Measurements from ENCODE around the gene PRKAG2.

Gene PRKAG2

GRCh38 chr7:151869968-151870918 lies 6.7 kb downstream of the PRKAG2 start:
- no peaks in the 10 kb centered on the region for H3K36me3 Mint-ChIP-seq (ENCODE audit: low read depth)
- H3K27ac Mint-ChIP-seq, result no peak overlapping the region
- no peaks in the 10 kb centered on the region for H3K9me3 Mint-ChIP-seq
- no peak for DNase-seq (ENCODE audit: low spot score)
- H3K27me3 Mint-ChIP-seq (ENCODE audit: low read depth), result peaks cover 3% of the 10 kb centered on the region
- peaks cover 4% of the 10 kb centered on the region for H3K4me1 Mint-ChIP-seq (ENCODE audit: low read depth)
- no peak overlapping the region for H3K4me3 Mint-ChIP-seq

- H3K36me3 Mint-ChIP-seq (ENCODE audit: low read depth), result no peaks in the 10 kb centered on the region
- no peak for DNase-seq (ENCODE audit: low spot score)
- no peak overlapping the region for H3K27ac Mint-ChIP-seq
- H3K9me3 Mint-ChIP-seq, result no peaks in the 10 kb centered on the region
- no peaks in the 10 kb centered on the region for H3K27me3 Mint-ChIP-seq (ENCODE audit: low read depth)
- H3K4me1 Mint-ChIP-seq (ENCODE audit: low read depth), result no peaks in the 10 kb centered on the region
- H3K4me3 Mint-ChIP-seq, result no peak overlapping the region
Measured at GRCh38 chr7:151869455-151869854, 7.5 kb downstream of the PRKAG2 start.

DNA sequence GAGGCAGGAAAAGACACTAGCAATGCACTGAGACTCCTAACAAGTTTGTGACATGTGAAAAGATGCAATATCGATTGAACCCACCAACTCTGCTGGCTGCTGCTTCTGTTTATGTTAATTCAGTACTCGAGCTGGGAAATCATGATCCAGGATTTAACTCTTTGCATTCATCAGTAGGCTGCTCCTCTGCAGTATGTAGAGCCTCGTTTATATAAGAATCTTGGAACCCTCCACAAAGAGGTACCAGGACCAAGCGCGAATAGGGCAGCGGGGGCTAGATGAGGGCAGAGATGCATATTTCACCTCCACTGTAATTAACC lies 7.8 kb downstream of the PRKAG2 start:
- no peaks in the 10 kb centered on the region for H3K36me3 Mint-ChIP-seq (ENCODE audit: low read depth)
- H3K9me3 Mint-ChIP-seq, result no peaks in the 10 kb centered on the region
- no peak for DNase-seq (ENCODE audit: low spot score)
- no peak overlapping the region for H3K4me3 Mint-ChIP-seq
- no peak overlapping the region for H3K27ac Mint-ChIP-seq
- no peaks in the 10 kb centered on the region for H3K4me1 Mint-ChIP-seq (ENCODE audit: low read depth)
- H3K27me3 Mint-ChIP-seq (ENCODE audit: low read depth), result no peaks in the 10 kb centered on the region

DNA sequence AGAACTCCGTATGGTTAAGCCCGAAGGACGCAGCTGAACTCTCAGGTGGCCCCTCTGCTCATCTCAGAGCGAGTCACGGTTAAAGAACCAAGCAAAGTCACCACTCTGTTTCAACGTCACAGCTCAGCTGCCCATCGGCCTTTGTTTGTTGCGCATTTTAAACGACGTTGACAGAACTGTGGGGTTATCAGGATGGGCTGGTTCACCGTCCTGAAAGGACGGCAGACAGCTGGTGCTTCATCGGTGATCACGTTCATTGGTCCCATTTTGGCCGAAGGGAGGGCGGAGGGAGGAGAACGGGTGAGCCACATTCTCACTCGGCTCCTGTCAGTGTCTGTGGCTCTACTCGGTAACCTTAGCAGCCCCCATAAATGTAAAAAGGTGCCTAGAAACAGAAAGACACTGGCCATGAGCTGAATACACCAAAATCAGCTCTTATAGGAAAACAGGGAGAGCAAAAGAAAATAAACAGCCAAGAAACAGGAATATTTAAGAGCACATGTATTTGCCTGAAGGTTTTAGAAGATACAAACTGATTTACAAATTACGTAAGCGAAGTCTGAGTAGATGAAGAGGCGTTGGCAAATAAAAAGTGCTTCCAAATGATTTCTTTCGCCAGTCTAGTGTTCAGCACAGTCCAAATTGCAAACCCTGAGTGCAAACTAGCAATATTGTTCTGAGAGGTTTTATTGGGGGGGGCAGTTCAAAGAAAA lies 8.4 kb downstream of the PRKAG2 start:
- Mint-ChIP-seq H3K4me1 (ENCODE audit: low read depth) (no peaks in the 10 kb centered on the region), H3K36me3 (ENCODE audit: low read depth) (no peaks in the 10 kb centered on the region), H3K4me3 (no peak overlapping the region), H3K27ac (no peak overlapping the region), H3K9me3 (no peaks in the 10 kb centered on the region), H3K27me3 (ENCODE audit: low read depth) (no peaks in the 10 kb centered on the region)
- no peak for DNase-seq (ENCODE audit: low spot score)

DNA sequence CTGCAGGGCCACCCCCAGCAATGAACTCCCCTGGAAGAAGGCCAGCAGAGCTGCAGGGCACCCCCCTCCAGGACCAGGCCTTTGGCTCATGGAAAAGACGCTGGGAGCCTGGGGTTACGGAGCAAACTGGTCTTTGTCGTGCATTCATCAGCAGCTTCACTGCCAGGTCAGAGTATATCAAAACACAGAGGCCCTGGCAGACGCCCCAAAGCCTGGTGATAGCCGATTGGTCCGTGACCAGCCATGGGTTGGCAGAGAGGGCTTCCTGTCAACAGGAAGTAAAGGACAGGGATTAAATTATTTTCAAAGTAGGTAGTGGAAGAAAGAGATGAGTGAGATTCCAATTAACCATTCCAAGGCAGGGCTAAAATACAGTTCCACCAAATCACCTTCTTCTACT lies 9.0 kb downstream of the PRKAG2 start:
- H3K27me3 Mint-ChIP-seq (ENCODE audit: low read depth), result no peaks in the 10 kb centered on the region
- no peak overlapping the region for H3K27ac Mint-ChIP-seq
- no peaks in the 10 kb centered on the region for H3K9me3 Mint-ChIP-seq
- no peaks in the 10 kb centered on the region for H3K4me1 Mint-ChIP-seq (ENCODE audit: low read depth)
- H3K36me3 Mint-ChIP-seq (ENCODE audit: low read depth), result no peaks in the 10 kb centered on the region
- no peak overlapping the region for H3K4me3 Mint-ChIP-seq
- DNase-seq (ENCODE audit: low spot score), result no peak

DNA sequence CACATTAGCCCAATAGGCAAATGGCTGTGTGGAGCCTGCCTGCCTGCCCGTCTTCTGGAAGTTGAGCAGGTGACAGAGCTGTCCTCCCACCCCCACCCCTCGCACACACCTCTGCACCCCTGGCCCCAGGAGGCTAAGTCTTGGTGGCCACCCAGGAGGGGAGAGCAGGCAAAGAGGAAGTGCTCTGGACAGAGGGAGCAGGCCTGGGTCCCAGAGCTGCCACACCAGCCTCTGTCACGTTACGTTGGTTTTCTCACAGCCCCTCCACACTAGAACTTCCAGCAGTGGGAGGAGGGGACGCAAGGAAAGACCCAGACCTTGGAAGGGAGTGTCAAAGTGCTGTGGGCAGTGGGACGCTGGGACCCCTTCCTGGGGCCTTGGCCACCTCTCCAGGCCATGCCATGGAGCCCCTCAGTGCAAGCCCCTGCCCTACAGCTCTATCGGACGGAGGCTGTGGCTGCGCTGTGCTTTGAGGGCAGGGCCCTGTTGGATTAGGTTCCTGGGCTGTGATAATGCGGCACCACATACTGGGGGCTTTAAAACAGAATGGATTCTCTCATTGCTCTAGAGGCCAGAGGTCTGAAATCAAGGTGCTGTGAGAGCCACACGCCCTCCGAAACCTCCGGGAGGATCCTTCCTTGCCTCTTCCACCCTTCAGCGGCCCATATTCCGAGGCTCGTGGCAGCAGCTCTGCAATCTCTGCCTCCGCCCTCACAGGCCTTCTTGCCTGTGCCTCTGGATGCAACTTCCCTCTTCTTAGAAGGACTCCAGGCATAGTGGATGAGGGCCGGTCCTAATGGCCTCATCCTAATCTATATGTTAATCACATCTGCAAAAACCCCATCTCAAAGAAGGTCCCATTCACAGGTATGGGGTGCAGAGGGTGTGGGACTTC lies 9.9 kb downstream of the PRKAG2 start:
- Mint-ChIP-seq H3K4me1 (ENCODE audit: low read depth) (no peaks in the 10 kb centered on the region), H3K4me3 (no peak overlapping the region), H3K27ac (no peak overlapping the region), H3K27me3 (ENCODE audit: low read depth) (no peaks in the 10 kb centered on the region), H3K9me3 (no peaks in the 10 kb centered on the region), H3K36me3 (ENCODE audit: low read depth) (no peaks in the 10 kb centered on the region)
- no peak for DNase-seq (ENCODE audit: low spot score)

GRCh38 chr7:151866028-151866427 lies 10.9 kb downstream of the PRKAG2 start:
- DNase-seq (ENCODE audit: low spot score), result no peak
- H3K27me3 Mint-ChIP-seq (ENCODE audit: low read depth), result no peaks in the 10 kb centered on the region
- no peak overlapping the region for H3K4me3 Mint-ChIP-seq
- no peaks in the 10 kb centered on the region for H3K9me3 Mint-ChIP-seq
- no peaks in the 10 kb centered on the region for H3K4me1 Mint-ChIP-seq (ENCODE audit: low read depth)
- H3K27ac Mint-ChIP-seq, result no peak overlapping the region
- no peaks in the 10 kb centered on the region for H3K36me3 Mint-ChIP-seq (ENCODE audit: low read depth)

- DNase-seq (ENCODE audit: low spot score), result no peak
- Mint-ChIP-seq H3K27ac (no peak overlapping the region), H3K27me3 (ENCODE audit: low read depth) (no peaks in the 10 kb centered on the region), H3K4me3 (no peak overlapping the region), H3K4me1 (ENCODE audit: low read depth) (no peaks in the 10 kb centered on the region), H3K9me3 (no peaks in the 10 kb centered on the region), H3K36me3 (ENCODE audit: low read depth) (no peaks in the 10 kb centered on the region)
Measured at GRCh38 chr7:151865070-151865670, 11.7 kb downstream of the PRKAG2 start.

DNA sequence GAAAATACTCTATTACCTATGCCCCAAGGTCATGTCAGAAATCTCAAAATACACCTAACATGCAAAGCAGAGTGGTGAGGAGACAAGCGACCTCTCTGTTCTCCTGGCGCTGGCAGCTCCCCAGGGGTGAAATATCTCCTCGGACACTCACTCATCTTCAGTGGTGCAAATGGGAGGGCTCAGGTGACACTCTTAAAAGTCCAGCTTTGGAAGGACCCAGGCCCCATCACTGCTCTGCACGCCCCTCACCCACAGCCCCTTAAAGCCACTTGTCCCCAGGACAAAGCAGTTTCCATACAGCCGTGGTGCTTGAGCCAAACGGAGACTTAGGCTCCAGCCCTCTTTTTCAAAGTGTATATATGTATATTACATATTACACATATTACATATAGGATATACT lies 12.4 kb downstream of the PRKAG2 start:
- H3K9me3 Mint-ChIP-seq, result no peaks in the 10 kb centered on the region
- H3K27me3 Mint-ChIP-seq (ENCODE audit: low read depth), result no peaks in the 10 kb centered on the region
- no peak overlapping the region for H3K4me3 Mint-ChIP-seq
- no peak for DNase-seq (ENCODE audit: low spot score)
- H3K36me3 Mint-ChIP-seq (ENCODE audit: low read depth), result no peaks in the 10 kb centered on the region
- no peaks in the 10 kb centered on the region for H3K4me1 Mint-ChIP-seq (ENCODE audit: low read depth)
- H3K27ac Mint-ChIP-seq, result no peak overlapping the region

DNA sequence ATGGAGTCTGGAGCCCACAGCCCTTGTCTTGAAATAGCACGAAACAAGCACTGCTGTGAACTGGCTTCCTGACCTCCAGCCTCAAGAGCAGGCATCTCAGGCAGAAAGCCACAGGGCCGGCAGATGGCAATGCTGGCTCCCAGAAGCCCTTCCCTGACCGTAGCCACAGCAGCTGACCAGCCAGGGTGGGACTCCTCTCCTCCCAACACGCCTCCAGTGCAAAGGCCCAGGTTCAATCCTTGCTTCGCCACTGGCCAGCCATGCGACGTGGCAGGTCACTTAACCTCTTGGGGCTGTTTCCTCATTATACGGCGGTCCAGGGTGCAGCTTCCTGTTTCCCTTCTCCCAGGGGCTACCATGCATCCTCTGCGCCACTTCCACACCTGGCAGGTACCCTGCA lies 12.8 kb downstream of the PRKAG2 start:
- no peaks in the 10 kb centered on the region for H3K27me3 Mint-ChIP-seq (ENCODE audit: low read depth)
- no peaks in the 10 kb centered on the region for H3K36me3 Mint-ChIP-seq (ENCODE audit: low read depth)
- H3K4me3 Mint-ChIP-seq, result no peak overlapping the region
- no peak overlapping the region for H3K27ac Mint-ChIP-seq
- no peaks in the 10 kb centered on the region for H3K9me3 Mint-ChIP-seq
- DNase-seq (ENCODE audit: low spot score), result no peak
- H3K4me1 Mint-ChIP-seq (ENCODE audit: low read depth), result no peaks in the 10 kb centered on the region

DNA sequence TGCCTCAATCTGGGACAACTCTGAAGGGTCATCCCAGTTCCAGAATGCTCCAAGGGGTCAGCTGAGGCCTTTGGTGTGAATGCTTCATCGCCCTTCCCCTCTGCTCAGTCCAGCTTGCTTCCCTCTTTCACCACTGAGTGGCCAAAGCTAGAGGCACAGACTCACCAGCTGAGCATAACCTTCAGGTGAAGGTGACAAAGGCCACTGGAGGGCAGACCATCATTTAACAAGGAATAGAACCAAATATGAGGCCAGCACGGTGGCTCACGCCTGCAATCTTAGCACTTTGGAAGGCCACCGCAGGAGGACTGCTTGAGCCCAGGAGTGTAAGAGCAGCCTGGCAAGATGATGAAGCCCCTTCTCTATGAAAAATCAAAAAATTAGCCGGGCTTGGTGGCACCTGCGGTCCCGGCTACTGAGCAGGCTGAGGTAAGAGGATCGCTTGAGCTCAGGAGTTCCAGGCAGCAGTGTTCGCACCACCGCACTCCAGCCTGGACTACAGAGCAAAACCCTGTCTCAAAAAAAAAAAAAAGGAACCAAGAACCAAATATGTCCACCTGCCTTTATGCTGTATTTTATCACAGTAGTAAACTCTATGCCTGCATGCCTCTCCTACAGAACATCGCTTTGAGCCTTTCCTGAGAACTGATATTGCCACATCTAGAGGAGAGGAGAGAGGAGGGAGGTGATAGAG lies 13.4 kb downstream of the PRKAG2 start:
- H3K9me3 Mint-ChIP-seq, result no peaks in the 10 kb centered on the region
- no peak overlapping the region for H3K27ac Mint-ChIP-seq
- no peak overlapping the region for H3K4me3 Mint-ChIP-seq
- DNase-seq (ENCODE audit: low spot score), result no peak
- H3K36me3 Mint-ChIP-seq (ENCODE audit: low read depth), result no peaks in the 10 kb centered on the region
- H3K27me3 Mint-ChIP-seq (ENCODE audit: low read depth), result no peaks in the 10 kb centered on the region
- no peaks in the 10 kb centered on the region for H3K4me1 Mint-ChIP-seq (ENCODE audit: low read depth)

DNA sequence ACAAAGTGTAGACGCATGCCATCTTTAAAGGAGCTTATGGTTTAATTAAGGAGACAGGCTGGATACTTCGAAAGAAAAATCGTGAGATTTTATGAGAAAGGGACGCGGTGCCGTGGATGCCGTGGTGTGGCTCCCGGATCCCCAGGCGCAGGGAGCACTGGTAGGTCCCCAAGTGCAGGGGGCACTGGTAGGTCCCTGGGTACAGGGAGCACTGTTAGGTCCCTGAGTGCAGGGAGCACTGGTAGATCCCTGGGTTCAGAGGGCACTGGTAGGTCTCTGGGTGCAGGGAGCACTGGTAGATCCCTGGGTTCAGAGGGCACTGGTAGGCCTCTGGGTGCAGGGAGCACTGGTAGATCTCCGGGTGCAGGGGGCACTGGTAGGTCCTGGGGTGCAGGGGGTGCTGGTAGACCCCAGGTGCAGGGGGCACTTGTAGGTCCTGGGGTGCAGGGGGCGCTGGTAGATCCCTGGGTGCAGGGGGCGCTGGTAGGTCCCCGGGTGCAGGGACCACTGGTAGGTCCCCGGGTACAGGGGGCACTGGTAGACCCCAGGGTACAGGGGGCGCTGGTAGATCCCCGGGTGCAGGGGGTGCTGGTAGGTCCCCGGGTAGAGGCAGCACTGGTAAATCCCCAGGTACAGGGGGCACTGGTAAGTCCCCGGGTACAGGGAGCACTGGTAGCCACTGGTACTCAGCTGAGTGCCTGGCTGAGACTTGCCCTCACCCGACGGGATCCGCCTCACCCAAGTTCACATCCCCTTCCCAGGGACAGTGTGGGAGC lies 14.1 kb downstream of the PRKAG2 start:
- Mint-ChIP-seq H3K27me3 (ENCODE audit: low read depth) (no peaks in the 10 kb centered on the region), H3K4me1 (ENCODE audit: low read depth) (no peaks in the 10 kb centered on the region), H3K27ac (no peak overlapping the region)

DNA sequence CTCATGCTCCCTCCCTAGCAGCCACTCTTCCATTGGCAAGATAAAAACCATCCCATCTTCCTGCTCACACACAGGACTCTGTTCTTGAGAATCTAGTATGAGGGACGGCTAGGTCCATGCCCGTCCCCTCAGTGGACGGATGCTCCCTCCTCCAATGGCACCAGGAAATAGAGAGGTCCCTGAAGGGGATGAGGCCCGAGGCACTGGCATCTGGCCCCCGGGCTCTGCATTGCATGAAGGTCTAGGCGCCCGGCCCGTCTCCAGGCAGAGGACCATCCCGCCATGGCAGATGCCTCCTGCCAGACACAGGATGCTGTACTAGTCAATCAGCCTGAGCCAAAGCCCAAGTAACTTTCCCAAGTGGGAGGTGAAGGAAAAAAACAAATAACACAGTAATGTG lies 15.0 kb downstream of the PRKAG2 start:
- Mint-ChIP-seq H3K4me1 (ENCODE audit: low read depth) (no peaks in the 10 kb centered on the region), H3K27me3 (ENCODE audit: low read depth) (no peaks in the 10 kb centered on the region), H3K9me3 (no peaks in the 10 kb centered on the region), H3K36me3 (ENCODE audit: low read depth) (no peaks in the 10 kb centered on the region), H3K4me3 (no peak overlapping the region), H3K27ac (no peak overlapping the region)
- DNase-seq (ENCODE audit: low spot score), result no peak

More for the DNA sequence above, 14.1 kb downstream of the PRKAG2 start:
- Mint-ChIP-seq H3K4me3 (no peak overlapping the region), H3K36me3 (ENCODE audit: low read depth) (no peaks in the 10 kb centered on the region), H3K9me3 (no peaks in the 10 kb centered on the region)
- no peak for DNase-seq (ENCODE audit: low spot score)

All from T-helper 2 cell treated with Interferon-gamma antibody and Interleukin-4, amounts not matched to agents 5 μg/mL and 100 μg/mL, for 36 hours (primary cell).